SK-N-SH (cell line): ENCODE measurements around the gene CEP112.

Experiments
- POLR2AphosphoS5 ChIP-seq: IDR thresholded peaks from 2 replicates; pipeline ENCODE4 v1.6.1; 2012; ENCODE audit warnings: low read depth, low read length
- TAF1 ChIP-seq: IDR thresholded peaks from 2 replicates; pipeline ENCODE4 v1.6.1; 2012; ENCODE audit warnings: low read depth, mild to moderate bottlenecking, low read length, moderate library complexity, borderline replicate concordance
- TF ChIP-seq, protein P1 (sequence below): IDR thresholded peaks from 2 replicates; pipeline ENCODE4 v1.6.1; 2012; ENCODE audit warnings: mild to moderate bottlenecking, low read depth, low read length, moderate library complexity

DNA sequence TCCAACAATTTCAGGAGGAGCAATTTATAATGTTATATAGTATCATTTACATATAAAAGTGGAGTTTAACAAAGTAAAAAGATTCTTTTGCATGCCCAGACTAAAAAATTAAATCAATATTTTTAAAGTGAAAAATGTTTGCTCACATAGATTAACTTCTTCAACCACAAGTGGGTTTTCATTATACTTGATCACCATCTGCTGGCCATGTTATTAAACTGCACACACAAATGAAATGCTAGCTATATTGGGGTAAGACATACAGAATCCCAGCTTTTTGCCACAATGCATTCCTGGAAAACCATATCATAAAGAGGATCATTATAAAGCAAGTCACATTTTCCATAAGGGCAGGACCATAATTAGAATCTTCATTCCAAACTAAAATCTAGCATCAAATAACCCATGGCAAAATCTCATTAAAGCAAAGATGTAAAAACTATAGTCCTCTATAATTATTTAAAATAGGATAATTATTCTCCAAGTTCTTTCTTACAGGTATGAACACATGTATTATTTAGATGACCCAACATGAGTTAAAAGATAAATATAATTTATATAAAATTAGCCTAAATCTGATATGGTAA lies 26.3 kb downstream of the CEP112 start:
- TF ChIP-seq POLR2AphosphoS5 (no peak), TAF1 (no peak)
- TF ChIP-seq, protein P1, sequence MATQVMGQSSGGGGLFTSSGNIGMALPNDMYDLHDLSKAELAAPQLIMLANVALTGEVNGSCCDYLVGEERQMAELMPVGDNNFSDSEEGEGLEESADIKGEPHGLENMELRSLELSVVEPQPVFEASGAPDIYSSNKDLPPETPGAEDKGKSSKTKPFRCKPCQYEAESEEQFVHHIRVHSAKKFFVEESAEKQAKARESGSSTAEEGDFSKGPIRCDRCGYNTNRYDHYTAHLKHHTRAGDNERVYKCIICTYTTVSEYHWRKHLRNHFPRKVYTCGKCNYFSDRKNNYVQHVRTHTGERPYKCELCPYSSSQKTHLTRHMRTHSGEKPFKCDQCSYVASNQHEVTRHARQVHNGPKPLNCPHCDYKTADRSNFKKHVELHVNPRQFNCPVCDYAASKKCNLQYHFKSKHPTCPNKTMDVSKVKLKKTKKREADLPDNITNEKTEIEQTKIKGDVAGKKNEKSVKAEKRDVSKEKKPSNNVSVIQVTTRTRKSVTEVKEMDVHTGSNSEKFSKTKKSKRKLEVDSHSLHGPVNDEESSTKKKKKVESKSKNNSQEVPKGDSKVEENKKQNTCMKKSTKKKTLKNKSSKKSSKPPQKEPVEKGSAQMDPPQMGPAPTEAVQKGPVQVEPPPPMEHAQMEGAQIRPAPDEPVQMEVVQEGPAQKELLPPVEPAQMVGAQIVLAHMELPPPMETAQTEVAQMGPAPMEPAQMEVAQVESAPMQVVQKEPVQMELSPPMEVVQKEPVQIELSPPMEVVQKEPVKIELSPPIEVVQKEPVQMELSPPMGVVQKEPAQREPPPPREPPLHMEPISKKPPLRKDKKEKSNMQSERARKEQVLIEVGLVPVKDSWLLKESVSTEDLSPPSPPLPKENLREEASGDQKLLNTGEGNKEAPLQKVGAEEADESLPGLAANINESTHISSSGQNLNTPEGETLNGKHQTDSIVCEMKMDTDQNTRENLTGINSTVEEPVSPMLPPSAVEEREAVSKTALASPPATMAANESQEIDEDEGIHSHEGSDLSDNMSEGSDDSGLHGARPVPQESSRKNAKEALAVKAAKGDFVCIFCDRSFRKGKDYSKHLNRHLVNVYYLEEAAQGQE, result no peak
